Stimulated activated memory B cell treated with anti-CD40 and anti-IgM and Interleukin-4, amounts not matched to agents 10 μg/mL and 1 μg/mL and 100 μg/mL, for 72 hours (primary cell): ENCODE results near the gene ERMAP.
A peak's percentile ranks its signal among the peaks of the same experiment; 100 is the strongest.

Experiments
- ATAC-seq: fragments of 150-1000 bp; cut with Tn5 transposase; 2 replicates; pipeline ENCODE4 v1.10.0; 2021
- H3K27ac Mint-ChIP-seq: one replicate; pipeline ENCODE4 v1.8.0; 2022; ENCODE audit warnings: mild to moderate bottlenecking, mixed read lengths
- H3K27me3 Mint-ChIP-seq: one replicate; pipeline ENCODE4 v1.8.0; 2022; ENCODE audit warnings: mixed read lengths
- H3K36me3 Mint-ChIP-seq: one replicate; pipeline ENCODE4 v1.8.0; 2022; ENCODE audit warnings: mixed read lengths
- H3K4me1 Mint-ChIP-seq: one replicate; pipeline ENCODE4 v1.8.0; 2022; ENCODE audit warnings: mixed read lengths
- H3K4me3 Mint-ChIP-seq: one replicate; pipeline ENCODE4 v1.8.0; 2022; ENCODE audit warnings: mild to moderate bottlenecking, moderate library complexity, mixed read lengths
- H3K9me3 Mint-ChIP-seq: one replicate; pipeline ENCODE4 v1.8.0; 2022; ENCODE audit warnings: mixed read lengths

ERMAP gene

DNA sequence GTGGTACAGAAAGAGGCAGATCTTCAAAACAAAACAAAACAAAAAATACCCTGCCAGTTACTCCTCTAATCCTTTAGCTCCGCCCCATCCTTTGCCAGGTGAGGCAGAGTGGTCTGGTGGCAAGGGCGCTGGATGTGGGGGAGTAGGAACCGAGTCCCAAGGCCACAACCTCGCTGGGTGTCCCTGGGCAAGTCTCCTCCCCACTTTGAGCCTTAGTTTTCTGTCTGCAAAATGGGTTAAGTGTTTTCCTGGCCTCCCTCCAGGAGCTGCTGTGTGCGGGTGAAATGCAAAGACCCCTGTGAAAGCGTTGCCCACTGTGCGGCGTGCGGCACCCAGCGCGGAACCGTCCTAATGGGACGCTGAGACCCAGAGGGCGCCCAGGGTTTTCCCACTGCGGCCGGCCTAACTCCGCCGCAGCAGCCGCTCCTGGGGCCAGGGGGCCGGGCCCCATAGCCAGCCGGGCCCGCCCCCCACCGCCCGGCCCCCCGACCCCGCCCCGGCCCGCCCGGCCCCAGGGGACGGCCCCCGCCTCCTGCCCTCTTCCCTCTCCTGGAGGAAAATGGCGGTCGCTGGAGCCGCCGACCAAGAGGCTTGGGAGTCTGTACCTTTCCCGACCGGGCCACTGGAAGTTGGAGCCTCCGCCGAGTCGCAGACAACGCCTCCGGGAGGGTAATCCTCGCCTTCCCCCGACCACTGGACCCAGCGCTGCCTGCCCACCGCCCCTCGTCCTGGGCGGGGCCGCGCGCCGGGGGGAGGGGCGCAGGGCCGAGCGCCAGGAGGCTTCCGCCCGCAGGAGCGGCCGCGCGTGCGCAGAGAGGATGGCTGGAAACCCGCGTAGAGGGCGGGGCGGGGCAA lies at the start of gene ERMAP, which contains the start of gene SVBP:
Gene ERMAP, plus strand, starts transcription at position 538 of the 855 bp plus-strand sequence. CDS start 13,327 bp downstream, outside the sequence.
Gene SVBP, minus strand, starts transcription at position 813 of the 855 bp plus-strand sequence. CDS start 853 bp downstream, outside the sequence.
- Mint-ChIP-seq H3K4me3 (peak within 1 kb of the TSS; percentile 91), H3K4me1 (peaks cover 22% of the 10 kb centered on the region), H3K27me3 (no peaks in the 10 kb centered on the region), H3K27ac (peak within 1 kb of the TSS; percentile 78), H3K9me3 (no peaks in the 10 kb centered on the region), H3K36me3 (no peaks in the 10 kb centered on the region)
- ATAC-seq = peak; percentile 95

DNA sequence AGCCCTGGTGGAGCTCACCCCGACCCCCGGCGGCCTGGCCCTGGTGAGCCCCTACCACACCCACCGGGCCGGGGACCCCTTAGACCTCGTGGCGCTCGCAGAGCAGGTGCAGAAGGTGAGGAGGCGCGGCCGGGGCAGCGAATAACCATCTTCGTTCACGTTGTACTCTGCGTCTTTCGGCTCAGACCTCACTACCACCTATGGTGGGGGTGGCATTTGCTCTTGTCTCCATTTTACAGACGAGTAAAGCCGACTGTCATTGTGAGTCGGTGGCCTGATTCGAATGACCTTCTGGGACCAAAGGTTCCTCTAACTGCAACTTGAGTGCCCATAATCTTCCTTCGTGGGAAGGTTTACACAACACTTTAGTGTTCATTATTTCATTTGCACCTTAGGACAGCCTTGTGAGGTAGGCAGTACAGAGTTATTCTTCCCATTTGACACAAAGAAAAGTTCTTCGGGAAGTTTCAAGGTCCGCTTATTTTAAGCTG lies 49.4 kb upstream of the ERMAP start:
- no peaks in the 10 kb centered on the region for H3K27me3 Mint-ChIP-seq
- no peak overlapping the region for H3K27ac Mint-ChIP-seq
- H3K9me3 Mint-ChIP-seq = no peaks in the 10 kb centered on the region
- peak; percentile 49 for ATAC-seq
- no peak overlapping the region for H3K4me3 Mint-ChIP-seq
- H3K36me3 Mint-ChIP-seq = peaks cover 20% of the 10 kb centered on the region
- H3K4me1 Mint-ChIP-seq = peaks cover 31% of the 10 kb centered on the region

- ATAC-seq = no peak
- no peaks in the 10 kb centered on the region for H3K27me3 Mint-ChIP-seq
- peaks cover 29% of the 10 kb centered on the region for H3K4me1 Mint-ChIP-seq
These were observed 48.8 kb upstream of the ERMAP start for GRCh38 chr1:42768172-42768571.

DNA sequence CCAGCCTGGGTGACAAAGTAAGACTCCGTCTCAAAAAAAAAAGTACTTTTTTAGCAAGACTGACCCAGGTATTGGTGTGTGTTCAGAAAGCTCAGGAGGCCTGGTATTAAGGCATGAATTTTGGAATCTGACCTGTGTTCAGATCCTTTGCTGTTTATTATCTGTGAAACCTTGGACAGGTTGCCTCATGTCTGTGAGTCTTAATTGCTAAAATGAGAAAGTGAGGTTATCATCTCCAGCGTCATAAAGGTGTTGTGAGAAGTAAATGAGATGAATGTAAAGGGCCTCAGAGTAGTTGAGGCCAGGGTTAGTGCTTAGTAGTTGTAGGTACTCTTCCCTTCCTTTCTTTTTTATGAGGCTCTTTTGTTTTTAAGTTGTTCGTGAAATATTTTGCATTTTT lies 47.1 kb upstream of the ERMAP start:
- ATAC-seq = no peak
- no peak overlapping the region for H3K27ac Mint-ChIP-seq
- no peaks in the 10 kb centered on the region for H3K27me3 Mint-ChIP-seq
- H3K4me3 Mint-ChIP-seq = no peak overlapping the region
- H3K36me3 Mint-ChIP-seq = peaks cover 29% of the 10 kb centered on the region
- no peaks in the 10 kb centered on the region for H3K9me3 Mint-ChIP-seq
- peaks cover 29% of the 10 kb centered on the region for H3K4me1 Mint-ChIP-seq

More at GRCh38 chr1:42768172-42768571, 48.8 kb upstream of the ERMAP start:
- Mint-ChIP-seq H3K27ac (no peak overlapping the region), H3K36me3 (peaks cover 25% of the 10 kb centered on the region), H3K4me3 (no peak overlapping the region), H3K9me3 (no peaks in the 10 kb centered on the region)

DNA sequence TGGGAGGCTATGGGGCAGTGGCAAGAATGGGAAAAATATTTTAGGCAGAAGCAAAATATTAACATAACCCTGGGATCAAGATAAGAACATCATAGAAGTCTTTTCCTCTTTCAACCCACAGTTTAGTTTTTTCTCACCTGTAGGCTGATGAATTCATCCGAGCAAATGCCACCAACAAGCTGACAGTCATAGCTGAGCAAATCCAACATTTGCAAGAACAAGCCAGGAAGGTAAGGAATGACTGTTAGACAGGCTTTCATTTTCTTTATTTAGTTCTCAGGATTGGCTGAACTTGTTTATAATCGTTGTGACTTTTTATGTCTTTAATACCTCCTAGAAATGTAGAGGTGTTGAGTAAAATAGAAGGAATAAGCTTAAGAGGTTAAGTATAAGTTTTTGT lies 43.5 kb upstream of the ERMAP start:
- no peak overlapping the region for H3K27ac Mint-ChIP-seq
- peaks cover 28% of the 10 kb centered on the region for H3K4me1 Mint-ChIP-seq
- H3K4me3 Mint-ChIP-seq = no peak overlapping the region

GRCh38 chr1:42774928-42775526 lies 41.9 kb upstream of the ERMAP start:
- Mint-ChIP-seq H3K4me1 (peaks cover 26% of the 10 kb centered on the region), H3K9me3 (no peaks in the 10 kb centered on the region), H3K4me3 (no peak overlapping the region), H3K36me3 (peaks cover 54% of the 10 kb centered on the region), H3K27me3 (no peaks in the 10 kb centered on the region), H3K27ac (no peak overlapping the region)
- no peak for ATAC-seq

More for the DNA sequence above, 43.5 kb upstream of the ERMAP start:
- Mint-ChIP-seq H3K36me3 (peaks cover 55% of the 10 kb centered on the region), H3K9me3 (no peaks in the 10 kb centered on the region), H3K27me3 (no peaks in the 10 kb centered on the region)
- no peak for ATAC-seq

- Mint-ChIP-seq H3K4me3 (no peak overlapping the region), H3K9me3 (no peaks in the 10 kb centered on the region), H3K4me1 (peaks cover 17% of the 10 kb centered on the region), H3K27me3 (no peaks in the 10 kb centered on the region), H3K27ac (no peak overlapping the region), H3K36me3 (peaks cover 56% of the 10 kb centered on the region)
- ATAC-seq = no peak
These were observed 40.4 kb upstream of the ERMAP start for GRCh38 chr1:42776502-42776901.

DNA sequence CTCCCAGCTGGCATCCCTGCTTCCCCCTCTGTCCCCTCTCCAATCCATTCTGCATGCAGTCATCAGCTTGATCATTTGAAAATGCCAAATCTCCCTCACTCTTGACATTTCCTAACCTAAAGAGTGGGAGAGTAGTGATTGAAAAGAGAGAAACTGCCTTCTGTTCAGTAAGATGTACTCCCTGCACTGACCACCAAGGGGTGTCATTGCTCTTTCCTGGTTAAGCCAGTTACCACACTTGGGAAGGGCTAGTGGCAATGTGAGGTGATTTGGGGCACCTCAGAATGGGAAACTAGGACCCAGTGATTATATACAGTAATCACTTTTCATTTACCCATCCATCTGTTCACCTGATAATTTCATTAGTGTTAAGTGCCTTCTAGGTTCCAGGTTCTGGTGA lies 39.1 kb upstream of the ERMAP start:
- H3K4me3 Mint-ChIP-seq = no peak overlapping the region
- ATAC-seq = no peak
- no peaks in the 10 kb centered on the region for H3K9me3 Mint-ChIP-seq
- no peaks in the 10 kb centered on the region for H3K27me3 Mint-ChIP-seq
- peaks cover 17% of the 10 kb centered on the region for H3K4me1 Mint-ChIP-seq
- H3K27ac Mint-ChIP-seq = no peak overlapping the region
- H3K36me3 Mint-ChIP-seq = peaks cover 59% of the 10 kb centered on the region

- Mint-ChIP-seq H3K9me3 (no peaks in the 10 kb centered on the region), H3K4me3 (no peak overlapping the region), H3K27me3 (no peaks in the 10 kb centered on the region), H3K27ac (no peak overlapping the region), H3K4me1 (peaks cover 17% of the 10 kb centered on the region), H3K36me3 (peaks cover 61% of the 10 kb centered on the region)
- no peak for ATAC-seq
These were observed 37.2 kb upstream of the ERMAP start for GRCh38 chr1:42779725-42780124.

DNA sequence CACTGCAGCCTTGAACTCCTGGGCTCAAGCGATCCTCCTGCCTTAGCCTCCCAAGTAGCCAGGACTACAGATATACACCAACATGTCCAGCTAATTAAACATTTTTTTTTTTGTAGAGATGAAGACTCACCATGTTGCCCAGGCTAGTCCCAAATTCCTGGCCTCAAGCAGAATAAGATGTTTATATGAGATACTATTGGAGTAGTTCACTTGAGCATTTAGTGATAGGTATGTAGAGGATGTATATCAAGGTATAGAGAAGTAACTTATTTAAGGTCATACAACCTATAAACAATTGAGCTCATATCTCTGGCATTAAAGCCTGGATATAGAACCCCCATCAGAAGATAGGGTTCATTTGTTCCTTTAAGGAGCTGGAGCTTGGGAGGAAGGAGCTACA lies 36.7 kb upstream of the ERMAP start:
- no peak for ATAC-seq
- H3K27me3 Mint-ChIP-seq = peaks cover under 1% of the 10 kb centered on the region
- no peak overlapping the region for H3K4me3 Mint-ChIP-seq
- no peaks in the 10 kb centered on the region for H3K9me3 Mint-ChIP-seq
- peaks cover 58% of the 10 kb centered on the region for H3K36me3 Mint-ChIP-seq
- H3K27ac Mint-ChIP-seq = no peak overlapping the region
- H3K4me1 Mint-ChIP-seq = peaks cover 22% of the 10 kb centered on the region

- no peaks in the 10 kb centered on the region for H3K9me3 Mint-ChIP-seq
- peaks cover 28% of the 10 kb centered on the region for H3K4me1 Mint-ChIP-seq
- ATAC-seq = no peak
- H3K4me3 Mint-ChIP-seq = no peak overlapping the region
- H3K27me3 Mint-ChIP-seq = peaks cover 12% of the 10 kb centered on the region
- peaks cover 46% of the 10 kb centered on the region for H3K36me3 Mint-ChIP-seq
- H3K27ac Mint-ChIP-seq = no peak overlapping the region
These were observed 33.8 kb upstream of the ERMAP start for GRCh38 chr1:42783092-42783491.

- no peak overlapping the region for H3K27ac Mint-ChIP-seq
- H3K4me3 Mint-ChIP-seq = no peak overlapping the region
- H3K36me3 Mint-ChIP-seq = peaks cover 33% of the 10 kb centered on the region
- H3K9me3 Mint-ChIP-seq = no peaks in the 10 kb centered on the region
- H3K4me1 Mint-ChIP-seq = peaks cover 20% of the 10 kb centered on the region
- peaks cover 12% of the 10 kb centered on the region for H3K27me3 Mint-ChIP-seq
- ATAC-seq = peak; percentile 35
These were observed 32.4 kb upstream of the ERMAP start for GRCh38 chr1:42784547-42784945.

DNA sequence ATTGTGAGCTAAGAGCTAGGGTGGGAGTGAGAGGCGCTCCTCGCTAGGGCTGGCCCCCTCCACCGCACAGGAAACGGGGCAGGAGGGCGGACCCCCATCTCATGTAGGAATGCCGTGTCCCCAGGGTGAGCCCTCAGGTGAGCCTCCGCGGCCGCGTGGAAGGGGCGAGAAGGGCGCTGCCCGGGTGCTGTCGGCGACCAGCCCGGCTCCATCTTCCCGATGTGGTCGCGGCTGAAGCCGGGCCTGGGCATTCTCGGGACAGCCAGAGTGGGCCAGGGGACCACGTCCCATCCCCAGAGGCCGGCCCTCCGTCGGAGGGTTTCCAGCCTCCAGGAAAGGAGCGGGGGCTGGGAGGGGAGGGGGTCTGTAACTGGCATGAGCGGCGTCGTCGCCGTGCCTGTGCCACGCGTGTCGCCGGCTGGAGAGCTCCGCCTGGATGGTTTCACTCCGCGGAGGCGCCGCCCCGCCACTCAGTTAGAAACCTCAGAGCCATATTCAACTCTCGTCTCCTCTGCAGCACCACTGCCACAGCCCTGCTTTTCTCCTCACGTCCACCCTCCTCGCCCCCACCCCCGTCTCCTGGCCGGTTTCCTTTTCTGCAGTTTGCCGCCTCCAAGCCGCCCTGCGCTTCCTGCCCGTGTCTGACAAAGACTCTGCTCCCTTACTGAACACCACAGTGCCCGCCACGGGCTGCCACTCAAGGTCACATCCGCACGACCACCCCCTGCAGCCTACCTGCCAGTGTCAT lies 31.8 kb upstream of the ERMAP start, which contains the start of gene TMEM269:
Gene TMEM269, plus strand, starts transcription at position 46 of the 748 bp plus-strand sequence. CDS start 4,903 bp downstream, outside the sequence.
- ATAC-seq = peak; percentile 35
- Mint-ChIP-seq H3K9me3 (no peaks in the 10 kb centered on the region), H3K27ac (peak within 1 kb of the TSS; percentile 26), H3K4me3 (peak within 1 kb of the TSS; percentile 53), H3K4me1 (peaks cover 15% of the 10 kb centered on the region), H3K27me3 (peaks cover 12% of the 10 kb centered on the region), H3K36me3 (peaks cover 33% of the 10 kb centered on the region)

DNA sequence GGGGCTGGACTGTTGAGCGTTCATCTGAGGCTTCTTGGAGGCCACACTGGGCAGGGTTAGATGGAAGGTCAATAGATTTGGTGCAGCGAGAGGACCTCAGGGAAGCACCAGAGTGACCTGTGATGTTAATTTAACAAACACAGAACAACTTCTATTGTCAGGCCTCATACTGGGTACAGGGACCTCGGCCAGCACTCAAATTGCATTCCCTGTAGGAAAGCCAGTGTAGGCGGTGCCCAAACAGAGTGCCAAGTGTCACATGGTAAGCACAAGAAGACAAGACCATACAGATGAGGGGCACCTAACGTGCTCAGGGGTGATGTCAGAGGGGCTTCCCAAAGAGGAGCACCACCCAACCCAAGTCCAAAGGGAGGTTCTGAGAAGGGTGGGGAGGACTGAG lies 30.8 kb upstream of the ERMAP start:
- H3K4me3 Mint-ChIP-seq = peak overlapping the region; percentile 53
- peaks cover 15% of the 10 kb centered on the region for H3K4me1 Mint-ChIP-seq
- H3K27ac Mint-ChIP-seq = no peak overlapping the region

DNA sequence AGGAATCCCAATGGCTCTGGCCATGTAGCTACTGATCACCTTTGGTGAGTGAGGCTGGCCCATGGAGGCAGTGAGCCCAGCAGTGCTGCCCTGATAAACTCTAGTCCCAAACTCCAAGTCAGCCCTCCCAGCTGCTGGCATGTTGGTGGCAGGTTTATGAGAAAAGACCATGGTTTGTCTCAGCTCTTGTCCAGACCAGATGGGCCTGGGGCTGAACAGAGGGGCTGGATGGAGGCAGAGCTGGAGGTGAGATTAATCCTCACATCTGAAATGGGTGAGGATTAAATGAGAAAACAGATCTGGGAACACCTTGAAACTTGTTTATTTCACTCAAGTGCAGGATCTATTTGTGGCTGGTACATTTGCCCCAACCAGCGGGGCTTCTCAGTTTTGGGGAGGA lies 28.9 kb upstream of the ERMAP start:
- Mint-ChIP-seq H3K27ac (no peak overlapping the region), H3K4me3 (no peak overlapping the region), H3K4me1 (peaks cover 15% of the 10 kb centered on the region), H3K9me3 (no peaks in the 10 kb centered on the region), H3K27me3 (peaks cover 12% of the 10 kb centered on the region), H3K36me3 (peaks cover 17% of the 10 kb centered on the region)
- ATAC-seq = no peak

More for the DNA sequence above, 30.8 kb upstream of the ERMAP start:
- peaks cover 25% of the 10 kb centered on the region for H3K36me3 Mint-ChIP-seq
- H3K27me3 Mint-ChIP-seq = peaks cover 12% of the 10 kb centered on the region
- H3K9me3 Mint-ChIP-seq = no peaks in the 10 kb centered on the region
- ATAC-seq = no peak
